Activated CD4-positive, alpha-beta T cell treated with anti-CD3 and anti-CD28 coated beads for 36 hours (primary cell): ENCODE data around the gene KATNBL1. TPM values are rescaled to one million over a fixed set of nuclear protein-coding genes. Genes with fewer than 3 reads are reported as not detected.

Experiments used
- ATAC-seq: fragments of 200-7000 bp; cut with Tn5 transposase; one replicate; pipeline ENCODE4 v1.10.0; 2021; ENCODE audit warnings: mild to moderate bottlenecking, moderate library complexity
- CTCF ChIA-PET: fragments of 350-600 bp; sonication (Branson Sonifier 250); formaldehyde crosslinking; loops from one replicate; lab custom pipeline; 2021; ENCODE audit warnings: antibody characterized with exemption; lab: Charles Lee
- POLR2A ChIA-PET: fragments of 350-600 bp; sonication (Branson Sonifier 250); formaldehyde crosslinking; loops from one replicate; lab custom pipeline; 2021; ENCODE audit warnings: antibody characterized with exemption, inconsistent platforms; lab: Charles Lee
- DNase-seq: peaks from one replicate; pipeline ENCODE4 v3.0.0-alpha.2; 2020
- H3K27ac Mint-ChIP-seq: one replicate; pipeline ENCODE4 v1.8.0; 2021; ENCODE audit warnings: mixed read lengths
- H3K27me3 Mint-ChIP-seq: one replicate; pipeline ENCODE4 v1.8.0; 2021; ENCODE audit warnings: mixed read lengths
- H3K36me3 Mint-ChIP-seq: one replicate; pipeline ENCODE4 v1.8.0; 2021; ENCODE audit warnings: low read depth, mixed read lengths
- H3K4me1 Mint-ChIP-seq: one replicate; pipeline ENCODE4 v1.8.0; 2021; ENCODE audit warnings: mixed read lengths
- H3K4me3 Mint-ChIP-seq: one replicate; pipeline ENCODE4 v1.8.0; 2021; ENCODE audit warnings: mild to moderate bottlenecking, moderate library complexity, mixed read lengths
- H3K9me3 Mint-ChIP-seq: one replicate; pipeline ENCODE4 v1.8.0; 2021; ENCODE audit warnings: low read depth, mixed read lengths
- intact Hi-C, 2 experiments: fragments of 100-400 bp; cut with DNase I in 1 of 2; cut with micrococcal nuclease in 1 of 2; formaldehyde crosslinking; loops; one replicate each; pipeline versions ENCODE4 v1.14.2 to v1.15.1; 2022 to 2024; cut with DNase I, micrococcal nuclease
- total RNA-seq, 2 experiments: library from RNA; stranded (reverse); gene quantifications; one replicate each; pipeline ENCODE4 v1.2.3, GENCODE V29; 2021

KATNBL1 gene
- total RNA-seq, 2 experiments from 2014 or later: 45.0 to 47.5 TPM

DNA sequence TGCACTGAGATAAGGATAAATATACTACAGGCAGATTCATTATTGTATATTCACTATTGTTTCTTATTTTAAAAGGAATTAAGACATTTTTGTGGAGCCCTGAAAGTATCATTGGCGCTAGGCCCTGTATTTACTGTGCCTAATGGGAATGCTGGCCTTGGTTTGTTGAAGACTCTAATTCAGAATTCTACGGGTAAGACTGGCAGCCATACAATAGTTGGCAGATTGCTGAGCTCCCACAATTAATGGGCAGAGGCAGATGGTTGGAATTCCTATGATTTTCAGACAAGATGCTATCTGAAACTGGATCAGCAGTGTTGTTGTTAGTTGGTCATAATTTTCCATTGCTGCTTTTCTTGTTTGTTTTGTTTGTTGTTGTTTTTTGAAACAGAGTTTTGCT is 93.3 kb downstream of the KATNBL1 start:
- Mint-ChIP-seq H3K36me3 (no peaks in the 10 kb centered on the region), H3K4me1 (no peaks in the 10 kb centered on the region), H3K27ac (no peak overlapping the region), H3K4me3 (no peak overlapping the region), H3K27me3 (peaks cover 12% of the 10 kb centered on the region), H3K9me3 (no peaks in the 10 kb centered on the region)
- ChIA-PET CTCF (interaction anchor here (0.5 kb wide), 1 partner anchor 43 kb away, joined by 3 read pairs; no protein-coding TSS in a partner anchor), POLR2A (interaction anchor here (0.6 kb wide), 1 partner anchor 512 kb away, joined by 3 read pairs; no protein-coding TSS in a partner anchor)
- ATAC-seq (no peak), DNase-seq (no peak)
- intact Hi-C loops: no loop called here

GRCh38 chr15:34114739-34115138 is 95.2 kb downstream of the KATNBL1 start:
- ChIA-PET CTCF (interaction anchor here (0.6 kb wide), 1 partner anchor 201 kb away, joined by 3 read pairs; no protein-coding TSS in a partner anchor), POLR2A (interaction anchor here (0.6 kb wide), 1 partner anchor 330 kb away, joined by 3 read pairs; no protein-coding TSS in a partner anchor)

GRCh38 chr15:34114215-34114614 is 95.7 kb downstream of the KATNBL1 start:
- H3K27ac Mint-ChIP-seq: no peak overlapping the region
- no peak overlapping the region for H3K4me3 Mint-ChIP-seq
- H3K4me1 Mint-ChIP-seq: no peaks in the 10 kb centered on the region
- H3K9me3 Mint-ChIP-seq: no peaks in the 10 kb centered on the region
- ATAC-seq (no peak), DNase-seq (no peak)
- POLR2A ChIA-PET: no interaction called here
- peaks cover 8% of the 10 kb centered on the region for H3K27me3 Mint-ChIP-seq
- CTCF ChIA-PET: no interaction called here
- intact Hi-C loops: loop anchor here in 1 of 2 experiments (5.0 kb wide), 1 partner anchor 473 kb away; no protein-coding TSS in a partner anchor
- no peaks in the 10 kb centered on the region for H3K36me3 Mint-ChIP-seq

More at GRCh38 chr15:34114739-34115138, 95.2 kb downstream of the KATNBL1 start:
- no peak for DNase-seq
- Mint-ChIP-seq H3K4me1 (no peaks in the 10 kb centered on the region), H3K9me3 (no peaks in the 10 kb centered on the region), H3K27me3 (peaks cover 9% of the 10 kb centered on the region), H3K27ac (no peak overlapping the region), H3K36me3 (no peaks in the 10 kb centered on the region), H3K4me3 (no peak overlapping the region)
- ATAC-seq: no peak
- intact Hi-C loops: loop anchor here in 1 of 2 experiments (5.0 kb wide), 1 partner anchor 473 kb away; no protein-coding TSS in a partner anchor

GRCh38 chr15:34111488-34111887 is 98.4 kb downstream of the KATNBL1 start:
- no peaks in the 10 kb centered on the region for H3K36me3 Mint-ChIP-seq
- peaks cover 2% of the 10 kb centered on the region for H3K27me3 Mint-ChIP-seq
- POLR2A ChIA-PET: no interaction called here
- no peaks in the 10 kb centered on the region for H3K4me1 Mint-ChIP-seq
- H3K27ac Mint-ChIP-seq: no peak overlapping the region
- H3K4me3 Mint-ChIP-seq: no peak overlapping the region
- CTCF ChIA-PET: interaction anchor here (0.6 to 4.2 kb wide), 8 partner anchors 8 to 182 kb away, joined by 3 to 33 read pairs (median 4); partner anchors contain the start of gene KATNBL1
- ATAC-seq (no peak), DNase-seq (no peak)
- intact Hi-C loops: loop anchor here in 1 of 2 experiments (5.0 kb wide), 1 partner anchor 476 kb away; no protein-coding TSS in a partner anchor
- no peaks in the 10 kb centered on the region for H3K9me3 Mint-ChIP-seq

DNA sequence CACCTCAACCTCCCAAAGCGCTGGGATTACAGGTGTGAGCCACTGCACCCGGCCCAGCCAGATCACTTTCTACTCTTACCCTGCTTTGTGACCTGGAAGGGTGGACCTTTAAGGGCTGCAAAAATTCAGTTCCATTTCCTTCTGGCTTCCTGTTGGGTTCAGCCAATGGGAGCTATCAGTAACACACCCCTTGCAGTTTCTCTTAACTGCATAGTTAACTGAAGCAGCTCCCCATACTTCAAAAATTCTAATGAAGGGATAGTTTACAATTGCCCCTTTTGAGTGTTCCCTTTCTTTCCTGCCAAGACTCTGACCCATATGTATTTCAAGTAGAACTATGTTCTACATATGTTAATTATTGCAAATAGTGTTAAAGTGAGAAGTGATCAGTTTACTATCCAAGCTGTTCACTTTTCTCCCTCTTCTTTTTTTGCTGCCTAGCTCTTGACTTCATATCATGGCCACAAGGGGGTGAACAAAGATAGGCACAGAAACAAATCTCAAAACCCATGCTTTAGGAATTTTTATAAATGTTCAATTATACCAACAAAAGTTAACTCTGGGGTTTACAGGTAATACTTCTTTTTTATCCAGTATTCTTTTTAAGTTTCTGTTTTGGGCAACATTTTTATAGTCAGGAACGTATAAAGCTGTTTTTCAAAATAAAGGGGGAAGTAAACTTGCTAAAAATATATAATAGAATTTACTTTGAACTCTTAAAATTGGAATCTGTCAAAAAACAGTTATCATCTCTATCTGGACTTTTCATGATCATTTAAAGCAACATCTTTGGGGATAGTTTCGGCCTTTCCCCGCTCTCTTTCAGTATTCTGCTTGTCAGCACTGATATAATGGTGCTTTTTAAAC is 99.9 kb downstream of the KATNBL1 start:
- Mint-ChIP-seq H3K9me3 (peaks cover under 1% of the 10 kb centered on the region), H3K27me3 (peaks cover 2% of the 10 kb centered on the region), H3K4me1 (no peaks in the 10 kb centered on the region), H3K4me3 (no peak overlapping the region), H3K36me3 (peaks cover 4% of the 10 kb centered on the region), H3K27ac (no peak overlapping the region)
- POLR2A ChIA-PET: interaction anchor here (0.9 kb wide), 1 partner anchor 100 kb away, joined by 4 read pairs; the partner anchor contains the start of gene KATNBL1
- ATAC-seq: peak; percentile 60
- CTCF ChIA-PET: interaction anchor here (0.6 to 4.2 kb wide), 25 partner anchors 9 to 478 kb away, joined by 3 to 33 read pairs (median 4); partner anchors contain the start of genes EMC7, GOLGA8B, KATNBL1 and LPCAT4
- intact Hi-C loops: loop anchor here (1.0 to 5.0 kb wide), 3 partner anchors 100 to 478 kb away; partner anchors contain the start of gene KATNBL1 (in 2 of the 2)
- DNase-seq: no peak

- DNase-seq (no peak), ATAC-seq (no peak)
- ChIA-PET CTCF (interaction anchor here (0.9 to 1.3 kb wide), 2 partner anchors 101 to 102 kb away, joined by 3 read pairs; partner anchors contain the start of gene KATNBL1), POLR2A (no interaction called here)
- intact Hi-C loops: no loop called here
- no peak overlapping the region for H3K27ac Mint-ChIP-seq
- H3K4me3 Mint-ChIP-seq: no peak overlapping the region
- peaks cover 10% of the 10 kb centered on the region for H3K9me3 Mint-ChIP-seq
- H3K4me1 Mint-ChIP-seq: peaks cover 11% of the 10 kb centered on the region
- peaks cover 25% of the 10 kb centered on the region for H3K36me3 Mint-ChIP-seq
- no peaks in the 10 kb centered on the region for H3K27me3 Mint-ChIP-seq
Measured at GRCh38 chr15:34107315-34107714, 102.6 kb downstream of the KATNBL1 start.

DNA sequence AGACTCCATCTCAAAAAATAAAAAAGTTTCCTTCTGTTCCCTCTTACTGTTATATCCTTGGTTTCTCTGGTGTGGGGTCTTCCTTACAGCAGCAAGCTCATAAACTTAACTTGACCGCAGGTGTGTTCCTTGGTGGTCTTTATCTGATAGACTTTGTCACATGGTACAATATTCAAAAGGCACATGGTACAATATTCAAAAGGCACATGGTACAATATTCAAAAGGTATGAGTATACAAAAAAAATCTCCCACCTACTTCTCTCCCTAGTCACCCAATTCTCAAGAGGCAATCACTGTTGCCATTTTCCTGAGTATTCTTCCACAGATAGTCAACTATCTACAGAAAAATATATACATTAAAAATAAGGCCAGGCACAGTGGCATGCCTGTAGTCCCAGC is 103.5 kb downstream of the KATNBL1 start:
- ChIA-PET CTCF (interaction anchor here (0.9 to 1.3 kb wide), 2 partner anchors 102 to 103 kb away, joined by 3 read pairs; partner anchors contain the start of gene KATNBL1), POLR2A (no interaction called here)
- intact Hi-C loops: no loop called here
- peaks cover 16% of the 10 kb centered on the region for H3K4me1 Mint-ChIP-seq
- ATAC-seq (no peak), DNase-seq (no peak)
- H3K27me3 Mint-ChIP-seq: no peaks in the 10 kb centered on the region
- H3K9me3 Mint-ChIP-seq: peaks cover 13% of the 10 kb centered on the region
- no peak overlapping the region for H3K27ac Mint-ChIP-seq
- H3K4me3 Mint-ChIP-seq: no peak overlapping the region
- H3K36me3 Mint-ChIP-seq: peaks cover 30% of the 10 kb centered on the region

GRCh38 chr15:34102175-34102925 is 107.5 kb downstream of the KATNBL1 start:
- H3K4me3 Mint-ChIP-seq: peak overlapping the region; percentile 100
- DNase-seq (no peak), ATAC-seq (no peak)
- intact Hi-C loops: loop anchor here (1.0 to 5.0 kb wide), 8 partner anchors 63 to 885 kb away; partner anchors contain the start of genes NOP10 (in 2 of the 2), NUTM1 (in 2 of the 2), AVEN (in 1 of the 2) and KATNBL1 (in 1 of the 2)
- peak overlapping the region; percentile 99 for H3K27ac Mint-ChIP-seq
- H3K36me3 Mint-ChIP-seq: peaks cover 32% of the 10 kb centered on the region
- ChIA-PET POLR2A (interaction anchor here (0.6 to 1.4 kb wide), 3 partner anchors 236 to 481 kb away, joined by 3 to 5 read pairs (median 4); partner anchors contain the start of genes GOLGA8B and SLC12A6), CTCF (interaction anchor here (0.7 to 2.2 kb wide), 8 partner anchors 8 to 266 kb away, joined by 3 to 9 read pairs (median 3); partner anchors contain the start of gene KATNBL1)
- peaks cover 13% of the 10 kb centered on the region for H3K9me3 Mint-ChIP-seq
- no peaks in the 10 kb centered on the region for H3K27me3 Mint-ChIP-seq
- peaks cover 39% of the 10 kb centered on the region for H3K4me1 Mint-ChIP-seq

DNA sequence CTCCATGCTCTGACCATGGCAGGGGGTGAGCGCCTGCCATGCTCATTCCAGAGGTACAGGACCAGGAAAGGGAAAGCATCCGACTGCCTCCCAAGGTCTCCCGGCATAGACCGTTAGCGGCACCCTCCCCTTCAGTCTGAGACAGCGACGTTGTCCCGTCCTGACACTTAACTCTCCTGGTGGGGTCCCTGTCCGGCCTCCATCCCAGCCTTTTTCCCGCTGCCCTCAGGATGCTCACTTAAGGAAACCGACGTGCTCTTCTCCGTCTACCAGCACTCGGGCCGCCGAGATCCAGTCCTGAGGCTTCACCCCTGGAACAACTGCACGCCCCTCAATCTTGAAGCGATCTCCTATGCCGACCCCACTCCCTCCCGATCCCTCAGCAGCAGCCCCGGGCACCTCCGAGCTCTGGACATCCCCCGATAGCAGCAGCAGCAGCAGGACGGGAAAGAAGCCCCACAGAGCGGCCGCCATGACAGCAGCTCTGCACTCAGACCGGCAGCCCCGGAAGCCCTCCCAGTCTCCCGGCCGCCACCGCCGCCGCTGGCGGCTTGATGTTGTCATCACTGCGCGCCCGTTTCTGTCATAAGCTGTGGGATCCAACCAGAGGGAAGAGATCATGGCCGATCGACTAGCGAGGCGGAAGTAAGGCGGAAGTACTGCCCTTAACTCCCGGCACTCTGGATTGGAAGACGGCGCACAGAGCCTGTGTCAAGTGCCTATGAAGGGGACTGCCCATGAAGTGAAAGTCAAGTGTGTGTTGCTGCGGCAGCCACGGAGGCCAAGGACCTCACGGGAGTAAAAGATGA is 108.3 kb downstream of the KATNBL1 start, which contains the start of the genes EMC7 and PGBD4:
Gene EMC7 (minus strand): TSS at position 497 of the 809 bp plus-strand sequence. CDS start 23 bp downstream, at position 474.
Gene PGBD4 (plus strand): TSS at position 718 of the 809 bp plus-strand sequence. CDS start 449 bp downstream, outside the sequence.
- Mint-ChIP-seq H3K4me1 (peaks cover 40% of the 10 kb centered on the region), H3K36me3 (peaks cover 32% of the 10 kb centered on the region), H3K4me3 (peak within 1 kb of the TSS; percentile 100), H3K27me3 (no peaks in the 10 kb centered on the region), H3K9me3 (peaks cover 13% of the 10 kb centered on the region), H3K27ac (peak within 1 kb of the TSS; percentile 99)
- DNase-seq (peak; percentile 99), ATAC-seq (peak; percentile 99)
- ChIA-PET CTCF (interaction anchor here (0.7 to 2.2 kb wide), 5 partner anchors 8 to 115 kb away, joined by 3 to 9 read pairs (median 5); partner anchors contain the start of gene KATNBL1), POLR2A (interaction anchor here (0.6 to 1.4 kb wide), 3 partner anchors 236 to 482 kb away, joined by 3 to 5 read pairs (median 4); partner anchors contain the start of genes GOLGA8B and SLC12A6)
- intact Hi-C loops: loop anchor here (1.0 to 5.0 kb wide), 14 partner anchors 62 to 886 kb away; partner anchors contain the start of genes EMC4 (in 2 of the 2), KATNBL1 (in 2 of the 2), NOP10 (in 2 of the 2) and NUTM1 (in 2 of the 2)
